Measurements from ENCODE around the gene ZNF560.
A peak's percentile ranks its signal among the peaks of the same experiment; 100 is the strongest.

Gene ZNF560

GRCh38 chr19:9485140-9485539 is 13.3 kb downstream of the ZNF560 start:
- no peak overlapping the region for H3K27ac Mint-ChIP-seq
- peaks cover 2% of the 10 kb centered on the region for H3K36me3 Mint-ChIP-seq (ENCODE audit: low read depth)
- no peak overlapping the region for H3K4me3 Mint-ChIP-seq
- peaks cover 63% of the 10 kb centered on the region for H3K9me3 Mint-ChIP-seq
- no peaks in the 10 kb centered on the region for H3K4me1 Mint-ChIP-seq (ENCODE audit: low read depth)
- no peaks in the 10 kb centered on the region for H3K27me3 Mint-ChIP-seq (ENCODE audit: low read depth)

- no peaks in the 10 kb centered on the region for H3K27me3 Mint-ChIP-seq (ENCODE audit: low read depth)
- no peaks in the 10 kb centered on the region for H3K4me1 Mint-ChIP-seq (ENCODE audit: low read depth)
- no peak overlapping the region for H3K4me3 Mint-ChIP-seq
- H3K27ac Mint-ChIP-seq: no peak overlapping the region
- H3K36me3 Mint-ChIP-seq (ENCODE audit: low read depth): no peaks in the 10 kb centered on the region
- peaks cover 77% of the 10 kb centered on the region for H3K9me3 Mint-ChIP-seq
Observed at GRCh38 chr19:9474975-9475374, 23.4 kb downstream of the ZNF560 start.

DNA sequence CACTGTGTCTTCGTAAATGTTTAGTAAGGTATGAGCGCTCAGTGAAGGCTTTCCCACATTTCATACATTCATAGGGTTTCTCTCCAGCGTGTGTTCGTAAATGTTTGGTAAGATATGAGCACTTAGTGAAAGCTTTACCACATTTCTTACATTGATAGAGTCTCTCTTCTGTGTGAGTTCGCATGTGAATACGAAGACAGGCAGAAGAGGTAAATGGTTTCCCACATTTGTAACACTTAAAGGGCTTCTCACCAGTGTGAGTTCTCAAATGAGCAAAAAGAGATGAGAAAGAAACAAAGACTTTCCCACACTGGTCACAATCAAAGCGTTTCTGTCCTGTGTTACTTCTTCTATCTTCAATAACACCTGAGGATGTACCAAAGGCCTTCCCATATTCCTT is 31.3 kb downstream of the ZNF560 start:
- Mint-ChIP-seq H3K36me3 (ENCODE audit: low read depth) (peaks cover 3% of the 10 kb centered on the region), H3K9me3 (peaks cover 69% of the 10 kb centered on the region), H3K4me3 (no peak overlapping the region), H3K27ac (no peak overlapping the region), H3K27me3 (ENCODE audit: low read depth) (no peaks in the 10 kb centered on the region), H3K4me1 (ENCODE audit: low read depth) (no peaks in the 10 kb centered on the region)

- no peaks in the 10 kb centered on the region for H3K4me1 Mint-ChIP-seq (ENCODE audit: low read depth)
- peaks cover under 1% of the 10 kb centered on the region for H3K36me3 Mint-ChIP-seq (ENCODE audit: low read depth)
- no peaks in the 10 kb centered on the region for H3K27me3 Mint-ChIP-seq (ENCODE audit: low read depth)
- H3K9me3 Mint-ChIP-seq: peaks cover 76% of the 10 kb centered on the region
- no peak overlapping the region for H3K4me3 Mint-ChIP-seq
- no peak overlapping the region for H3K27ac Mint-ChIP-seq
Observed at GRCh38 chr19:9461938-9462337, 36.5 kb downstream of the ZNF560 start.

DNA sequence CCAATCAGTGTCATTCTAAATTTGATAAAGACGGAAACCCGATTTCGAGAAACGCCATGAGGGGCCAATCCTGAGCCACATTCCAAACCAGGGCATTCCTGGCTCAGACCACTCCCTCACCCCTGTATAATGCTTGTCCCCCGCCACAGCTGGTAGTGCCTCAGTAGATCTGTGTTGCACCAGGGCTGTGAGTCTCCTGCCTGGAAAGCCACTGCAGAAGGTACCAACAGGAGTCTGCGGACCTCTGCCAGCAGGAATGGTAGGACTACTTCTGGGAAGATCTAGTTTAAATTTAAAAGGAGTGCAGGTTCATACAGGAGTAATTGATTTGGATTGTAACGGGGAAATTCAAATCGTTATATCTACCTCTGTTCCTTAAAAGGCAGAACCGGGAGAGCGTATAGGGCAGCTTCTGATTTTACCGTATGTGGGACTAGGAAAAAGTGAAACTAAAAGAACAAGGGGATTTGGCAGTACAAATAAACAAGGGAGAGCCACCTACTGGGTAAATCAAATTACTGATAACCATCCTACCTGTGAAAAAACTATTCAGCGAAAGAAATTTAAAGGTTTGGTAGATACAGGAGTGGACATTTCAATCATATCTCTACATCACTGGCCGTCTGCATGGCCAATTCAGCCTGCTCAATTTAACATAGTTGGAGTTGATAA is 42.3 kb downstream of the ZNF560 start:
- no peak overlapping the region for H3K4me3 Mint-ChIP-seq
- peaks cover 92% of the 10 kb centered on the region for H3K9me3 Mint-ChIP-seq
- no peaks in the 10 kb centered on the region for H3K4me1 Mint-ChIP-seq (ENCODE audit: low read depth)
- H3K27me3 Mint-ChIP-seq (ENCODE audit: low read depth): no peaks in the 10 kb centered on the region
- H3K27ac Mint-ChIP-seq: no peak overlapping the region
- no peaks in the 10 kb centered on the region for H3K36me3 Mint-ChIP-seq (ENCODE audit: low read depth)

DNA sequence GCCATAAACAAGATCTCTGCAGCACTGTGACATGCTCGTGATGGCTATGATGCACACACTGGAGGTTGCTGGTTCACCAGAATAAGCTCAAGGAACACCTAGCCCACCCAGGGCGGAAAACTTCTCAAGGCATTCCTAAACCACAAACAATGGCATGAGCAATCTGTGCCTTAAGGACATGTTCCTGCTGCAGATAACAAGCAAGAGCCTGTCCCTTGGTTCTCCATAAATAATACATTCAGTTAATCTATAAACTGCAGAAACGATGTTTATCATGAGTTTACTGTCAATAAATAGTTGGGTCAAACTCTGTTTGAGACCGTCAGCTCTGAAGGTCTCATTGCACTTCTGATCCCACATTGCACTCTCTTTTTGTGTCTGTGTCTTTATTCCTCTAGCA is 44.5 kb downstream of the ZNF560 start:
- Mint-ChIP-seq H3K27ac (no peak overlapping the region), H3K36me3 (ENCODE audit: low read depth) (peaks cover 3% of the 10 kb centered on the region), H3K4me3 (no peak overlapping the region), H3K27me3 (ENCODE audit: low read depth) (no peaks in the 10 kb centered on the region), H3K9me3 (peaks cover 82% of the 10 kb centered on the region), H3K4me1 (ENCODE audit: low read depth) (no peaks in the 10 kb centered on the region)

GRCh38 chr19:9445037-9445436 is 53.4 kb downstream of the ZNF560 start:
- Mint-ChIP-seq H3K9me3 (peaks cover 56% of the 10 kb centered on the region), H3K27ac (no peak overlapping the region), H3K27me3 (ENCODE audit: low read depth) (no peaks in the 10 kb centered on the region), H3K4me3 (no peak overlapping the region), H3K4me1 (ENCODE audit: low read depth) (no peaks in the 10 kb centered on the region), H3K36me3 (ENCODE audit: low read depth) (peaks cover 14% of the 10 kb centered on the region)

GRCh38 chr19:9436358-9436757 is 62.1 kb downstream of the ZNF560 start:
- H3K36me3 Mint-ChIP-seq (ENCODE audit: low read depth): peaks cover 30% of the 10 kb centered on the region
- peaks cover 13% of the 10 kb centered on the region for H3K9me3 Mint-ChIP-seq
- peak overlapping the region; percentile 95 for H3K4me3 Mint-ChIP-seq
- no peaks in the 10 kb centered on the region for H3K27me3 Mint-ChIP-seq (ENCODE audit: low read depth)
- peak overlapping the region; percentile 97 for H3K27ac Mint-ChIP-seq
- peaks cover 15% of the 10 kb centered on the region for H3K4me1 Mint-ChIP-seq (ENCODE audit: low read depth)

DNA sequence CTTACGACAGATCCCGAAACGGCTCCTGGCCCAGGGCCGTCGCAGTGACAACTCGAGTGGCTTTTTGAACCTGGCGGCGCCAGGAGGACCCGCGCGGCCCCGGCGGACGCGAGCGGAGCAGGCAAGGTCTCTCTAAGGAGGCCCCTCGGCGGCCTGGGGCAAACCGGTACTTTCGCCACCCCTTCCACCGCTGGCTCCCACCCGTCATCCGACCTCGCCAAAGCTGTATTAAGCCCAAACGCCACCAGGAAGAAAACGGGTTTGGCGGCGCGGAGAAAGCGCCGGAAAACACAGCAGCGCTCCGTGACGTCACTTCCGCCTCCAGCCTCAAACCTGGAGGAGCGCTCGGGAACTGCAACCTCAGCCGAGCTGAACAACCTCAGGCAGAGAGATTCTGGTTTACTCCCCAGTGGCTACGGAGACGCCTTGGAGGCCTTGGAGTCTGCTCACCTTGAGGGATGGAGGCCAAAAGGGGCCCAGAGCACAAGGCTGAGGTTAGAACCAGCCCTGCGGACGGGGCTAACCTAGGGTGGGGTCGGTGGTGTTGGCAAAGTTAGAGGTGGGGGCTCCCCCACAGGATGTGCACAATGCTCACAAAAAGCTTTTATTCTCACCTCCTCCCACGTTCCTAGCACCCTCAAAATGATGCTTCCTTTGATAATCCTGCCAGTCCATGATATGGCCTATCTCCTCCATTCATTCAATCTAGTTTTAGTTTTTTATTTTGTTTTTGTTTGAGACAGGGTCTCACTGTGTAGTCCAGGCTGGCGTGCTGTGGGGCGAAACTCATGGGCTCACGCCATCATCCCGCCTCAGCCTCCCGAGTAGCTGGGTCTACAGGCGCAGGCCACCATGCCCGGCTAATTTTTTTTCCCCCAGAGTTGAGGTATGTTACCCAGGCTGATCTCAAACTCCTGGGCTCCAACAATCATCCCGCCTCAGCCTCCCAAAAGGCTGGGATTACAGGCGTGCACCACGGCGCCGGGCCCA is 62.8 kb downstream of the ZNF560 start, which contains the start of gene ZNF266:
ZNF266 (minus strand) TSS at position 295 of the 990 bp plus-strand sequence. CDS start 15,484 bp downstream, outside the sequence.
- Mint-ChIP-seq H3K9me3 (peaks cover 14% of the 10 kb centered on the region), H3K27me3 (ENCODE audit: low read depth) (no peaks in the 10 kb centered on the region), H3K4me3 (peak within 1 kb of the TSS; percentile 95), H3K4me1 (ENCODE audit: low read depth) (peaks cover 15% of the 10 kb centered on the region), H3K27ac (peak within 1 kb of the TSS; percentile 97), H3K36me3 (ENCODE audit: low read depth) (peaks cover 38% of the 10 kb centered on the region)

DNA sequence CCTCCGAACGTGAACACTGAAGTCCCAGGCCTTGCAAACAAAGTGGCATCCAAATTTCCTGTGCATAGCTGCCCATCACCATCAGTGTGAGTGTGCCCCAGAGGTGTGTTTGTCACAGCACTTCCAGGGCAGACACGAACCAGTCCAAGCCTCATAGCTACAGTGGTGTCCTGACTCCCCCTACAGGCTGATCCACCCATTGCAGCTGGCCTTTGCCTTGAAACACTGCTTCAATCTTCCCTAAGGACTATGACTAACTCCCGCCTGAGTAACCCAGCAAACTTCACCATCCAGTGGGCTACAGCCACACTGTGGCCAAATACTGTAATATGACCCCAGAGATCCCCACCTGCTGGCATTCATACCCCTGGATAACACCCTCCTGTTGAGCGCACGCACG is 66.9 kb downstream of the ZNF560 start:
- Mint-ChIP-seq H3K27me3 (ENCODE audit: low read depth) (no peaks in the 10 kb centered on the region), H3K4me3 (no peak overlapping the region)

GRCh38 chr19:9430444-9430843 is 68.0 kb downstream of the ZNF560 start:
- Mint-ChIP-seq H3K27me3 (ENCODE audit: low read depth) (no peaks in the 10 kb centered on the region), H3K9me3 (peaks cover 32% of the 10 kb centered on the region), H3K4me1 (ENCODE audit: low read depth) (peaks cover 9% of the 10 kb centered on the region), H3K27ac (no peak overlapping the region), H3K36me3 (ENCODE audit: low read depth) (peaks cover 76% of the 10 kb centered on the region), H3K4me3 (no peak overlapping the region)

More for the DNA sequence above, 66.9 kb downstream of the ZNF560 start:
- Mint-ChIP-seq H3K36me3 (ENCODE audit: low read depth) (peaks cover 67% of the 10 kb centered on the region), H3K4me1 (ENCODE audit: low read depth) (peaks cover 14% of the 10 kb centered on the region), H3K27ac (no peak overlapping the region), H3K9me3 (peaks cover 32% of the 10 kb centered on the region)

- Mint-ChIP-seq H3K36me3 (ENCODE audit: low read depth) (peaks cover 86% of the 10 kb centered on the region), H3K9me3 (peaks cover 52% of the 10 kb centered on the region), H3K27me3 (ENCODE audit: low read depth) (no peaks in the 10 kb centered on the region), H3K27ac (no peak overlapping the region), H3K4me3 (no peak overlapping the region), H3K4me1 (ENCODE audit: low read depth) (no peaks in the 10 kb centered on the region)
Observed at GRCh38 chr19:9427941-9428340, 70.5 kb downstream of the ZNF560 start.

All from T-helper 1 cell treated with Interleukin-12 subunit alpha and Interleukin-12 subunit beta and Interleukin-4 antibody, amounts not matched to agents 30 μg/mL and 1 μg/mL, for 36 hours (primary cell).